GM19397 (cell line): Measurements from ENCODE around the gene DOK6.
"Not testable (repeated sequence)": the region's sequence is repeated elsewhere in the genome, so short reads cannot be mapped to it uniquely, and the experiment has no call there.

Experiments
- ATAC-seq: cut with Tn5 transposase; IDR thresholded peaks from one replicate; pipeline ENCODE4 v1.9.1; 2021; ENCODE audit warnings: mild to moderate bottlenecking, moderate library complexity; ENCODE audit not compliant: unreplicated experiment

DOK6 gene

DNA sequence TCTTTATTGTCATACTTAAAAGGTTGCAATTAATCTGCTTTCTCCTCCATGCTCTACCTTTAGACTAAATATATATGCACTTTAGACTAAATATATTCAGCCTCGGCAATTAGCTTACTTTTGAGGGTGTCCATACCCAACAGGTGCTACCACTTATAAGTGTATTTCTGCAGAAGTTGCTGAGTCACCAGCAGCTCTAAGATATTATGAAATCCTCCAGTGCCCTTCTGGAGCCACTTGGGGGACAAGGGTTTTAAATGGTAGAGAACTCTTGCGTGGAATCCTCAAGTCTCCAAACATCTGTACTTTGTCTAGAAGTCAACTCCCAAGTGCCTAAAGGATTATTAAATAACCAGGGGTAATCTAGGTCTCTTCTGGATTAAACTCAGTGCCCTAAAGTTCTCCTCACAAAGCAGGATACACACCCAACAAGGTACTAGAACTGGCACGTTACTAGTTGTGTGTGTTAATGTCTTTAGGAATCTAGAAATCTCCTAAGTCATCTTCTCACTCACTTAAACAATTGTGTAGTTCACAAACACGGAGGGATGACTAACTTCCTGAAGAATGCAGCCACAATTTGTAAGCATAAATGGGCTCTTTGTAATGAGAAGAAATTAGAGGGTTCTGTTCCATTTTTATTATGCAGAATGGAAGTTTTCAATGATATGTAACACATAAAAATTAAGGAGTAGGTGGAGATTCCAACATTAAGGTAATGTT lies 387.3 kb downstream of the DOK6 start:
- ATAC-seq = no peak

DNA sequence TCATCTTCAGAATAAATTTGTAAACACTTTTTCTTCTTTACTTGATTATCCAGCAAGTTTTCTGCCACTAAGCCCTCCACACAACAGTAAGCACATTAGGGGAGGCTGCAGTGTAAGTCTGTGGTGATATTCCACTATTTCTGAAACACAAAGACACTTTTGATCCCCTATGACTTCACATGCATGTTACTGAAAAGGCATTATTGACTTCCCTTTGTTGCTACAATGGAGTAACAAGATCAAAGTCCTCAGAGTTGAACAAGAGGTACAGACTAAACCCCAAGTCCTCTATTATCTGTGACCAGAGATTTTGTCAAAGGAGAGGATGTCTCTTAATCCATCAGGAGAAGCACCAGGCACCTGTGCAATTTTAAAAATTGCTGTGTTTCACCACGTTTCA lies 389.1 kb downstream of the DOK6 start:
- ATAC-seq = no peak

DNA sequence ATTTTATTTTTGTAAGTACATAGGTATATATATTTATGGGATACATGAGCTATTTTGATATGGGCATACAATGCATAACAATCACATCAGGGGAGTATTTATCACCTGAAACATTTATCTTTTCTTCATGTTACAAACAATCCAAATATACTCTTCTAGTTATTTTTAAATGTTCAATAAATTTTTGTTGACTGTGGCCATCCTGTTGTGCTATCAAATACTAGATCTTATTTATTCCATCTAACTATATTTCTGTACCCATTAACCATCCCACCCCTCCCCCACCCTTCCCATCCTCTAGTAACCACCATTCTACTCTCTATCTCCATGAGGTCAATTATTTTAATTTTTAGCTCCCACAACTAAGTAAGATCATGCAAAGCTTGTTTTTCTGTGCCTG lies 390.0 kb downstream of the DOK6 start:
- no peak for ATAC-seq

DNA sequence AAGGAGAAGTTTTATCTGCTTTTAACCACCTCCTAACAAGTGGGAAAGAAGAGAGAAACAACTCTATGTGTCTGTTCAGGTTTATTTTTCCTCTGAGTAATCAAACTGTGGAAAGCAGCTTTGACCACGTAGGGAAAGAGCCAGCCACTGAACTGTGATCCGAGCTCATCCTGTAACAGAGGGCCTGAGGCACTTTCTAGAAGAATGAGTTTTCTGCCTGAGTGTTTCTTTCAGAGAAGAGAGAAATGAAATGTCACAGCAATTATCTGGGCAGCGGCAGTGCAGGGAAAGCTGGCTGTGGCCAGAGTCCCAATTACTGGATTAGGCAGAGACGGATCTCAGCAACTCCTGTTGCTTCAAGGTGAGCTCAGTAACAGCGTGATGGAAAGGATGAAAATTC lies 395.1 kb downstream of the DOK6 start:
- no peak for ATAC-seq

DNA sequence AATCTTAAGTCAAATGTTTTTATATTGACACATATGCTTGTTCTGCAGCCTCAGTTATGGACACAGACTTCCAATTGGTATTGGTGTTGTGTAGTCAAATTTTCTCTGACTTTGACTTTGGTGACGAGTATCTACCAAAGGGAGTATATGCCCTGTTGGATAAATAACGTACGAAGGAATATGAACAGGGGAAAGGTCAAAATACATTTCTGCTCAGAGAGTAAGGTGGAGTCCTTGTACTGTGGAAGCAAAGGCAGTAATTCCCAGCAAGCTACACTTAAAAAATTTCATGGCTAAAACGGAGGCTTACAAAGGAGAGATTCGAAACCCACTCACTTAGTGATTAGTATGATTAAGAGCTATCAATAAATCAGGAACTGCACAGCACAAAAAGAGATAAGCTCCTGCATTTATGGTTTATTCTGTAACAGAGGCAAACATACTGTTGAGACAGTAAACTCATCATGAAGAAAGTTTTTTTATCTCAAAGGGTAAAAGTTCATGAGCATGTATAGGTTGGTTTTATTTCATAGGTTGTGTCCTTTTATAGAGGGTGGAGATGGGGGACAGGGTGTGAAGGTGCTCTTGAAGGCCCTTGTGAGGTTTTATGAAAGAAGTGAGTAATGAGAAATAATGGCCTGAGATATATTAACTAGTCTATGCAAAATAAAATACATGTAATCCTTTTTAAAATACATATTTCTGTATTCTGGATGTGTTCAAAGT lies 404.3 kb downstream of the DOK6 start:
- no peak for ATAC-seq

DNA sequence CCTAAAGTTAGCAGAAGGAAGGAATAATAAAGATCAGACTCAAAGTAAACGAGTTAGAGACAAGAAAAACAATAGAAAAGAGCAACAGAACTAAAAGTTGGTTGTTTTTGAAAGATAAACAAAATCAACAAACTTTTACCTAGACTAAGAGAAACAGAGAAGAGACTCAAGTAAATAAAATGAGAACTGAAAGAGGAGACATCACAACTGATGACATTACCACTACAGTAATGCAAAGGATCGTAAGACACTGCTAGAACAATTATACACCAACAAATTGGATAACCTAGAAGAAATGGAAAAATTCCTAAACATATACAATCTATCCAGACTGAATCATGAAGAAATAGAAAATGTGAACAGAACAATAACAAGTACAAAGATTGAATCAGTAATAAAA lies 407.7 kb downstream of the DOK6 start:
- ATAC-seq = no peak

DNA sequence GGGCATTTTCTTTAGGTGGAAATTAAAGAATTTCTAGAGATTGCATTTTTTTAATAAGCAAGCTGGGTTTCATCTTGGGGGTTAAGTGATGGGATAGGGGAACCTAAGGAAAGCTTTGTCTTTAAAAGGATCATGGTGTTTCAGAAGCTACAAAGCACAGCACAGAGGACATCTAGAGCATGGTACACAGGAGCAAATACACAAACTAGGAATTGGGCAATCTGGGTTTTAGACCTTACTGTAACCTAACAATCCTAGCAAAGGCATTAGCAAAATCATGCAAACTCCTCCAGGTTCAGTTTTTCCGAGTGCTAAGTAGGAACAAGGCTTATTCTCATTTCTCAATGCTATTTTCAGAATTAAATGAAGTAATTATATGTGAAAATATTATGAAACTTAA lies 412.9 kb downstream of the DOK6 start:
- no peak for ATAC-seq

DNA sequence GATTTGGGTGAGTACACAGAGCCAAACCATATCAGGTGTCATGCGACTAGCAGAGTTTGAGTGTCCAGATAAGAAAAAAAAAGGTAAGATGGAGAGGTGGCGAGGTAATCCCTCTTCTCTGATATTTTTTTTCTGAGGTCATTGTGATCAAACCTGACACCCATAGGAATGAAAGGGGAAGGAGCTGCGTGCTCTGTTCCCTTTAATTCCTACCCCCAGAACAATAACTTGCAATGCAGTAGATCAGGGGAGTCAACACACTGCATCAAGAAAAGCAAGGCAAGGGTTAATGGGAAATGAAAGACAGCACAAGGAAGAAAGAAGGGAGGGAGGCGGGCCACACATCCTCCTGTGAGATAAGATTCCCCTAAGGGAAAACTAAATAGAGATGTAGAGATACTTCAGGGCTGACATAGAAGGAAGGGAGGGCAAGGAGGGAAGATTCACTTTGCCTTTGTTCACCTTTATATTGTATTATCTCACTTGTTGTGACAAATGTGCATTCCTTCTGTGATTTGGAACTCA lies 414.2 kb downstream of the DOK6 start:
- ATAC-seq = no peak

DNA sequence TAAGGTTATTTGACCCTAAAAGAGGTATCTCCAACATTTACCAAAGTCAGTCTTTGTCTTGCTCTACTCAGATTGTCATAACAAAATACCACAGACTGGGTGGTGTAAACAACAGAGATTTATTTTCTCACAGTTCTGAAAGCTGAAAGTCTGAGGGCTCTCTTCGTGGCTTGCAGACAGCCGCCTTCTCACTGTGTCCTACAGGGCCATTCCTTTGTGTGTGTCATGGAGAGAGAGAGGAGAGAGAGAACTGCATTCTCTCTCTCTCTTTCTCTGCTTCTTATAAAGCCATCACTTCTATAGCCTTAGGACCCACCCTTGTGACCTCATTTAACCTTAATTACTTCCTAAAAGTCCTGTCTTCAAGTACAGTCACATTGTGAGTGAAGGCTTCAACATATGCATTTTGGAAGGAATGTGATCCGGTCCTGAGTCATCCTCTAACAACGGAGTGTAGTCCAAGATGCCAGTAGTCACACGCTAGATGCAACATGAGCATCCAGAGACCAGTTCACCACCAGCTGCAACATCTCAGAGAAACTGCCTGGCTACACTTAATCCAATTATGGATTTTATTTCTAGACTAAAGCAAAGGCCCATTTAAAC lies 416.8 kb downstream of the DOK6 start:
- no peak for ATAC-seq

DNA sequence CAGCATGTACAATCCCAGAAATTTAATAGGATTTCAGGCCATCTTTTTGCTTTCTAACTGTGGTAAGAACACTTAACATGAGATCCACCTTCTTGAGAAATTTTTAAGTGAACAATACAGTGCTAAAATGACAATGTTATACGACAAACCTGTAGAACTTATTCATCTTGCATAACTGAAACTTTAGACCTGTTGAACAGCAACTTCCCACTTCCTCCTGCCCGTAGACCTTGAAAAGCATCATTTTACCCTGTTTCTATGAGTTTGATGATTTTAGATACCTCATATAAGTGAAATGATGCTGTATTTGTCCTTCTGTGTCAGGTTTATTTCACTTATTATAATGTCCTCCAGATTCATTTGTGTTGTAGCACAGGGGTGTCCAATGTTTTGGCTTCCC lies 418.8 kb downstream of the DOK6 start:
- ATAC-seq = no peak

DNA sequence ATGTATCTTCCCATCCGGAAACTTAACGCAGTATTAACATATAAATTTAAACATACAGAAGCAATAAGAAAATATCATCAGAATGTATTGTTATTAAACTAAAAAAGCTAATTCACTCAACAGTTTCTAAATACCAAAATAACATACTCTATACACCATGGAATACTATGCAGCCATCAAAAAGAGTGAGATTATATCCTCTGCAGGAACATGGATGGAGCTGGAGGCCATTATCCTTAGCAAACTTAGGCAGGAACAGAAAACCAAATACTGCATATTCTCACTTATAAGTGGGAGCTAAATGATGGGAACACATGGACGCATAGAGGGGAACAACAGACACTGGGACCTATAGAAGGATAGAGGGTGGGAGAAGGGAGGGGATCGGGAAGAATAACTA lies 419.9 kb downstream of the DOK6 start:
- ATAC-seq = no peak

DNA sequence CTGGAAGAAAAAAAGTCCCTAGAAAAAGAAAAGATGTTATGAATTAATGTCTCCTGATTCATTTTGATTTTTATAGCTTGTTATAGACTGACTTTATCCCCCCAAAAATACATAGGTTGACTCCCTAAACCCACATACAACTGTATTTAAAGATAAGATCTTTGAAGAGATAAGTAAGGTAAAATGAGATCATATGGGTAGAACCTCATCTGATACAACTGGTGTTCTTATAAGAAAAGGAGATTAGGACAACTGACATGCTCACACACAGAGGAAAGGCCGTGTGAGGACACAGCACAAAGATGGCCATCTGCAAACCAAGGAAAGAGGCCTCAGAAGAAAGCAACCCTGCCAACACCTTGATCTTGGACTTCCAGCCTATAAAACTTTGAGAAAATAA lies 429.5 kb downstream of the DOK6 start:
- ATAC-seq = no peak

DNA sequence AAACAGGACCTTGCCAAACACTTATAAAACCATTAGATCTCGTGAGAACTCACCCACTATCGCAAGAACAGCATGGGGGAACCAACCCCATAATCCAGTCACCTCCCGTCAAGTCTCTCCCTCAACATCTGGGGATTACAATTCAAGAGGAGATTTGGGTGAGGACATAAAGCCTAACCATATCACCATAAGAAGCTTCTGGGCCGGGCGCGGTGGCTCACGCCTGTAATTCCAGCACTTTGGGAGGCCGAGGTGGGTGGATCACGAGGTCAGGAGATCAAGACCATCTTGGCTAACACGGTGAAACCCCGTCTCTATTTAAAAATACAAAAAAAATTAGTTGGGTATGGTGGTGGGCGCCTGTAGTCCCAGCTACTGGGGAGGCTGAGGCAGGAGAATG lies 434.3 kb downstream of the DOK6 start:
- ATAC-seq = not testable (repeated sequence)

DNA sequence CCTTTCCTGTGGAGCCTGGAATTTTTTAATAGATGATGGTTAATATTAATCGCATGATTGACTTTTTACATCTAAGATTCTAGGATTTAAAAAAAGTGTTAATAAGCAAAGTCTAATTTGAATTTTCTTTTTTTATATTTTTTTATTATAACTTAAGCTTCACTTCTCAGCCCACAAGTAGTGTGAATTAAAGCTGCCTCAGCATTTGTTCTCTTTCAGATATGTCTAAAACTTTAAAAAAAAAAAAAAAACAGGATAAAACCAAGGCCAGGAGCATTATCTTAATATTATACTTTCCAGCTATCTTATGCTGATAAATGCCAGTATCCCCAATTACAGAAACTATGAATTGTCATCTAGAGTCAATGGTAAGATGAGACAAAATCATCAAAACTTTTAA lies 437.3 kb downstream of the DOK6 start:
- no peak for ATAC-seq

DNA sequence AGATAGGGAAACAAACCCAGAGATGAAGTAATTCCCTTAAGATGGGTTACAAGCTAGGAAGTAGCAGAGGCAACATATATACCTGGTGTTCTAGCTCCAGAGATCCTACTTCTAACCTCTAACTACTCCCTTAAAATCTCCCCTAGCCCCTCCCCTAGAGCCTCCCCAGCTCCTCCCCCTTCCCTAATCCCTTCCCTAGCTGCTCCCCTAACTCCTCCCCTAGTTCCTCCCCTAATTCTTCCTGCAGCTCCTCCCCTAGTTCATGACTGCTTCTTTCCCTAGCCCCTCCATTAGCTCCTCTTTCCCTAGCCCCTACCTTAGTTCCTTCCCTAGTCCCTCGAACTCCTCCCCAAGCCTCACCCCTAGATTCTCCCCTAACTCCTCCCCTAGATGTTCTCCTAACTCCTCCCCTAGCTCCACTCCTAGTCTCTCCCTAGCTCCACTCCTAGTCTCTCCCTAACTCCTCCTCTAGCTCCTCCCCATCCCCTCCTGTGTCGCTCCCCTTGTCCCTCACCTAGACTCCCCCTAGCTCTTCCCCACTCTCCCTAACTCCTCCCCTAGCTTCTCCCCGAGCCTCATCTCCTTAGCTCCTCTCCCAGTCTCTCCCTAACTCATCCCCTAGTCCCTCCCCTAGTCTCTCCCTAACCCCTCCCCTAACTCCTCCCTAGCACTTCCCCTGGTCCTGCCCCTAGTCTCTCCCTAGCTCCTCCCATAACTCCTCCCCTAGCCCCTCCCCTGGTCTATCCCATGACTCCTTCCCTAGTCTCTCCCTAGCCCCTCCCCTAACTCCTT lies 438.1 kb downstream of the DOK6 start:
- no peak for ATAC-seq

DNA sequence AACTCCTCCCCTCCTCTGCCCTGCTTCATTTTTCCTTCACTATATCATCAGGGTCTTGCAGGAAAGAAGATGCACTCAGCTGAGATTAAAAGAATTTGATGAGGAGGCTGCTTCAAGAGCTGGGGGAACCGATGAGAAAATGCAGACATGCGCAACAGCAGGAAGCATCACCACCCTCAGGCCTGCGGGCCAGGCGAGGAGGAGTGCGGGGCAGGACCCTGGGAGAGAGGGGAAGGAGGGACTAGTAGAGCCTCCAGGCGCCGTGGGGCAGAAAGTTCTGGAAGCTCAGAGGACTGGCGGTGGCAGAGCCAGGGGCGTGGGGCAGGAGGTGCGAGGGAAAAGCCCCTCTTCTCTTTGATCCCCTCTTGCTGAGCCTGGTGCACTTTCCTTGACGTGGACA lies 438.8 kb downstream of the DOK6 start:
- ATAC-seq = no peak

DNA sequence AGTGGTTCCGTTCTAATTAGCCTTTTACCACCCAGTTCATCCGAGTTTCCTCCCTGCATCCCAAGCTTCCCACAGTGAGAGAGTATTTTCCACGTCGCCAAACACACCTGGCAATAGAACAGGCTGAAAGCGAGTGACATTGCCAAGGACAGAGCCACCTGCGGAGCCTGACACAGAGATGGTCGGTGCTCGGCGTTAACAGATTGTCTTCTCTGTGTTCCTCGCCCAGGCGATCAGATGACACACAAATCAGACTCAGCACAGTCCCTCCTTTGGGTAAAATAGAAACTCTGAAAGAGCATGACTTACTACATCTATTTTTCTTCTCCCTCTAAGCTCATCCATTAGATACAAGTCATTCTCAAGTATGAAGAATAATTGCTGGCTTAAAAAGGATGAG lies 439.3 kb downstream of the DOK6 start:
- no peak for ATAC-seq

DNA sequence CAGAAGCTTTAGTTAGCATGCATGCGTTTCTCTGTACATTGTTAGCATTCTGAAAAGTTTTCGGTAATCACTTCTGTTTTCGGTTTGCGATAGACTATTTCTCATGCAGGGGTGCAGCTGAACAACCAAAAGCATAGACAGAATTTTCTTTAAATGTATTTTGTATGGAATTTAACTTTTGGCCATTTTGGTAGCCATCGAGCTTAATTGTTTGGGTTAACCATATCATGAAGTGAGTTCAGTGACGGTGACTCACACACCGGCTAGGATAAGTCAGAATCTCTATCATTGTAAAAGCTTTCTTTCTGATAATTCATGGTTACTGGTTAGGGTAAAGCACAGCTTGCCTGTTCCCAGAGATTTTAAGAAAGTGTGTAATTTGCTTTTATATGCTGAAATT lies 439.8 kb downstream of the DOK6 start:
- ATAC-seq = no peak

DNA sequence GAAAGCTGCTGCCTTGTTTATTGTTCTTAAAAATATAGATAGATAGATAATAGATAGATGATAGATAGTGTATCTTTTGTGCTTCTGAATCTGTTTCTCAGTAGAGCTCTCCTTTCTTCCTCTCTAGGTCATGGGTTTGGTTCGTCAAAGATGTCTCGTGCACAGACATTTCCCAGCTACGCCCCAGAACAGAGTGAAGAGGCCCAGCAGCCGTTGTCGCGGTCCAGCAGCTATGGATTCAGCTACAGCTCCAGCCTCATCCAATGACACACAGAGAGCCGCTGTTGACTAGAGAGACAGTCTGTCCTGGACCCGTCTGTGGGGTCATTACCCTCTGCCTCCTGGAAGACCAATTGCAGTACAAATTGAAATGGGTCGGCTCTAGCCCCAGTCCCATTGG lies 440.4 kb downstream of the DOK6 start:
- ATAC-seq = no peak

DNA sequence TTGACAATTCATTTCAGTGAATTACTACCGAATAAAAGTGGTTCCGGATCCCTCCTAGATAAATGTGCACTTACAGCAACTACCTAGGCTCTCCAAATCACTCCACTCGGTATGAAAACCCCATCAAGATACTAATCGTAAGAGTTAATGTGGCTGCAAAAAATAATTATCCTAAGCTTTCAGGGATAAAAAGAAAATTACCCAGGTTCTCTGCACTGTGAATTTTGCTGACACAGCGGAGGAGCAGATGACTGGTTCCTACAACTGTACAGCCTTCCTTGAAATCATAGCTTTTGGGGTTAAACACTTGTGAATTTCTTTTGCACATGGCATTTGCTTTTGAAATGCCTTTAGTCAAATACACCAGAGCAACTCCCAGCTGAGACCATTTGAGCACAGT lies 442.3 kb downstream of the DOK6 start:
- ATAC-seq = no peak

DNA sequence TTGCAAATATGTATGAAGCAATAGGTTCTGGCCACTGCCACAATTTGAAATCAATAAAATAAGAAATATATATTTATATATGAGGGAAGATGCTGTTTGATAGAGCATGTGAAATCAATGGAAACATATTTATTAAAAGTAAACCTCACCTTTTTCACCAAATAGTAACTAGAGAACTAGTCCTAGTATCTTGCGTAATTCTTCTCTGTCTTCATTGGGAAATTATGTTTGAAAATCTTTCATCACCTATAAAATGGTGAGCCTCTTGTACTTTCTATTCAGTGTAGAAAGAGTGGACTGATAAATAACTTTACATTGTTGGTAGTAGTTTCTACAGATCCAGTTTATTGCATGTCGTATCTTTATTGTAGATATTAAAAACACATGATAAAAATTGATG lies 444.0 kb downstream of the DOK6 start:
- ATAC-seq = no peak
